OCI-LY7 (cell line): ENCODE results near the gene CDSN. TPM values are rescaled to one million over a fixed set of nuclear protein-coding genes. Genes with fewer than 3 reads are reported as not detected.

ENCODE experiments used
- BruUV-seq: library from RNA; stranded (reverse); fragments of 400-500 nt; replicated peaks from 2 replicates; lab custom pipeline; 2021; lab: Mats Ljungman, UMichigan
- CTCF ChIA-PET: fragments of 300-600 bp; sonication (Branson Sonifier 250); formaldehyde crosslinking; loops from one replicate; lab custom pipeline; 2022; ENCODE audit warnings: antibody characterized with exemption; ENCODE audit not compliant: unreplicated experiment; lab: Charles Lee
- POLR2A ChIA-PET: fragments of 300-600 bp; sonication (Branson Sonifier 250); formaldehyde crosslinking; loops from one replicate; lab custom pipeline; 2022; ENCODE audit warnings: antibody characterized with exemption; lab: Charles Lee
- DNase-seq: peaks from one replicate; pipeline ENCODE4 v3.0.0-alpha.2; 2015; ENCODE audit warnings: low spot score
- H2AFZ ChIP-seq: fragments of 200-600 bp; sonication (generic), shearing (Covaris generic); 2 replicates; pipeline ENCODE4 v1.6.1; 2014; ENCODE audit warnings: mild to moderate bottlenecking, antibody characterized with exemption, low read length, moderate library complexity
- H3K27ac ChIP-seq: fragments of 200-600 bp; sonication (generic); 2 replicates; pipeline ENCODE4 v1.5.1; 2014; ENCODE audit warnings: mixed run types, low read depth, mild to moderate bottlenecking, moderate library complexity, low read length, inconsistent platforms; ENCODE audit not compliant: poor library complexity, severe bottlenecking
- H3K36me3 ChIP-seq: fragments of 200-600 bp; sonication (generic); 2 replicates; pipeline ENCODE4 v1.6.1; 2014; ENCODE audit warnings: mild to moderate bottlenecking, antibody characterized with exemption, low read length, moderate library complexity, mixed read lengths; ENCODE audit not compliant: insufficient read depth
- H3K4me1 ChIP-seq: fragments of 200-600 bp; sonication (generic); 2 replicates; pipeline ENCODE4 v1.5.1; 2014; ENCODE audit warnings: mild to moderate bottlenecking, low read length; ENCODE audit not compliant: insufficient read depth, poor library complexity, severe bottlenecking
- H3K4me2 ChIP-seq: fragments of 200-600 bp; sonication (generic); 2 replicates; pipeline ENCODE4 v1.6.1; 2014; ENCODE audit warnings: mild to moderate bottlenecking, low read length
- H3K4me3 ChIP-seq: fragments of 200-600 bp; sonication (generic); 2 replicates; pipeline ENCODE4 v1.5.1; 2014; ENCODE audit warnings: mild to moderate bottlenecking, low read depth, low read length; ENCODE audit not compliant: poor library complexity, severe bottlenecking
- H3K79me2 ChIP-seq: fragments of 200-600 bp; sonication (generic); 2 replicates; pipeline ENCODE4 v1.6.1; 2016; ENCODE audit warnings: low read depth, mild to moderate bottlenecking, low read length, moderate library complexity, mixed read lengths; ENCODE audit not compliant: insufficient read depth
- H3K9me2 ChIP-seq: fragments of 200-600 bp; sonication (generic); 2 replicates; pipeline ENCODE4 v1.6.1; 2016; ENCODE audit warnings: mild to moderate bottlenecking, low read length, mixed read lengths; ENCODE audit not compliant: insufficient read depth
- H3K9me3 ChIP-seq: fragments of 200-600 bp; sonication (generic); 2 replicates; pipeline ENCODE4 v1.6.1; 2014; ENCODE audit warnings: mild to moderate bottlenecking, mixed run types, low read length, mixed read lengths
- H4K20me1 ChIP-seq: fragments of 200-600 bp; sonication (generic); 2 replicates; pipeline ENCODE4 v1.6.1; 2014; ENCODE audit warnings: mild to moderate bottlenecking, antibody characterized with exemption, low read length, moderate library complexity, mixed read lengths; ENCODE audit not compliant: insufficient read depth
- EZH2phosphoT487 ChIP-seq: fragments of 200-600 bp; sonication (generic); IDR thresholded peaks from 2 replicates; pipeline ENCODE4 v1.6.1; 2018; ENCODE audit warnings: low read depth, borderline replicate concordance, mild to moderate bottlenecking, mixed run types, antibody characterized with exemption, low read length, moderate library complexity, mixed read lengths
- intact Hi-C: fragments of 100-400 bp; cut with micrococcal nuclease; formaldehyde crosslinking; loops from one replicate; pipeline ENCODE4 v1.10.0; 2022; ENCODE audit not compliant: unreplicated experiment
- total RNA-seq, 2 experiments: library from RNA; depleted of rRNA in 1 of 2; stranded (reverse); fragments of >200 nt in 1 of 2; shearing (Covaris generic) in 1 of 2; gene quantifications; 2 replicates each; pipeline ENCODE4 v1.2.3, GENCODE V29; 2014 to 2022
- TF ChIP-seq, protein P1 (sequence below): fragments of 200-600 bp; sonication (generic); conservative IDR thresholded peaks from 2 replicates; pipeline ENCODE4 v1.5.1; 2014; ENCODE audit warnings: mild to moderate bottlenecking, antibody characterized with exemption, low read length, moderate library complexity, mixed read lengths

Gene CDSN
- total RNA-seq, 2 experiments from 2014 or later: not detected

- no peaks in the 10 kb centered on the region for H3K9me3 ChIP-seq
- H4K20me1 ChIP-seq: no peaks in the 10 kb centered on the region
- ChIA-PET CTCF (interaction anchor here (0.6 kb wide), 1 partner anchor 32 kb away, joined by 3 read pairs; the partner anchor contains the start of gene TCF19), POLR2A (no interaction called here)
- TF ChIP-seq EZH2phosphoT487: no peak
- TF ChIP-seq, protein P1, sequence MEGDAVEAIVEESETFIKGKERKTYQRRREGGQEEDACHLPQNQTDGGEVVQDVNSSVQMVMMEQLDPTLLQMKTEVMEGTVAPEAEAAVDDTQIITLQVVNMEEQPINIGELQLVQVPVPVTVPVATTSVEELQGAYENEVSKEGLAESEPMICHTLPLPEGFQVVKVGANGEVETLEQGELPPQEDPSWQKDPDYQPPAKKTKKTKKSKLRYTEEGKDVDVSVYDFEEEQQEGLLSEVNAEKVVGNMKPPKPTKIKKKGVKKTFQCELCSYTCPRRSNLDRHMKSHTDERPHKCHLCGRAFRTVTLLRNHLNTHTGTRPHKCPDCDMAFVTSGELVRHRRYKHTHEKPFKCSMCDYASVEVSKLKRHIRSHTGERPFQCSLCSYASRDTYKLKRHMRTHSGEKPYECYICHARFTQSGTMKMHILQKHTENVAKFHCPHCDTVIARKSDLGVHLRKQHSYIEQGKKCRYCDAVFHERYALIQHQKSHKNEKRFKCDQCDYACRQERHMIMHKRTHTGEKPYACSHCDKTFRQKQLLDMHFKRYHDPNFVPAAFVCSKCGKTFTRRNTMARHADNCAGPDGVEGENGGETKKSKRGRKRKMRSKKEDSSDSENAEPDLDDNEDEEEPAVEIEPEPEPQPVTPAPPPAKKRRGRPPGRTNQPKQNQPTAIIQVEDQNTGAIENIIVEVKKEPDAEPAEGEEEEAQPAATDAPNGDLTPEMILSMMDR: no peak
- no peak for DNase-seq
- H3K9me2 ChIP-seq: no peaks in the 10 kb centered on the region
- no TSS peak for BruUV-seq
- no peak overlapping the region for H3K4me3 ChIP-seq
- intact Hi-C loops: no loop called here
- H2AFZ ChIP-seq: no peak overlapping the region
- H3K4me1 ChIP-seq: no peaks in the 10 kb centered on the region
- no peaks in the 10 kb centered on the region for H3K79me2 ChIP-seq
- no peak overlapping the region for H3K4me2 ChIP-seq
- H3K27ac ChIP-seq: no peak overlapping the region
- H3K36me3 ChIP-seq: no peaks in the 10 kb centered on the region
Measured at GRCh38 chr6:31126396-31127175, 6.3 kb upstream of the CDSN start.

- TF ChIP-seq, protein P1: no peak
- TF ChIP-seq EZH2phosphoT487: no peak
- no peak overlapping the region for H3K4me3 ChIP-seq
- H3K4me2 ChIP-seq: no peak overlapping the region
- DNase-seq: no peak
- no peak overlapping the region for H2AFZ ChIP-seq
- no peaks in the 10 kb centered on the region for H3K36me3 ChIP-seq
- BruUV-seq: no TSS peak
- no peaks in the 10 kb centered on the region for H3K4me1 ChIP-seq
- H3K27ac ChIP-seq: no peak overlapping the region
- CTCF ChIA-PET: no interaction called here
- POLR2A ChIA-PET: no interaction called here
- H3K79me2 ChIP-seq: no peaks in the 10 kb centered on the region
- no peaks in the 10 kb centered on the region for H3K9me3 ChIP-seq
- no peaks in the 10 kb centered on the region for H4K20me1 ChIP-seq
- no peaks in the 10 kb centered on the region for H3K9me2 ChIP-seq
- intact Hi-C loops: no loop called here
Measured at GRCh38 chr6:31125586-31126363, 5.5 kb upstream of the CDSN start.
